ENCODE data around the gene LPP. TPM values are rescaled to one million over a fixed set of nuclear protein-coding genes. Genes with fewer than 3 reads are reported as not detected.
A peak's percentile ranks its signal among the peaks of the same experiment; 100 is the strongest.

Gene LPP
- total and polyA plus RNA-seq, 2 of the 13 experiments (the other 11 are each of a cell fraction or from before 2014, with no cell fraction given) = 19.2 to 29.9 TPM

DNA sequence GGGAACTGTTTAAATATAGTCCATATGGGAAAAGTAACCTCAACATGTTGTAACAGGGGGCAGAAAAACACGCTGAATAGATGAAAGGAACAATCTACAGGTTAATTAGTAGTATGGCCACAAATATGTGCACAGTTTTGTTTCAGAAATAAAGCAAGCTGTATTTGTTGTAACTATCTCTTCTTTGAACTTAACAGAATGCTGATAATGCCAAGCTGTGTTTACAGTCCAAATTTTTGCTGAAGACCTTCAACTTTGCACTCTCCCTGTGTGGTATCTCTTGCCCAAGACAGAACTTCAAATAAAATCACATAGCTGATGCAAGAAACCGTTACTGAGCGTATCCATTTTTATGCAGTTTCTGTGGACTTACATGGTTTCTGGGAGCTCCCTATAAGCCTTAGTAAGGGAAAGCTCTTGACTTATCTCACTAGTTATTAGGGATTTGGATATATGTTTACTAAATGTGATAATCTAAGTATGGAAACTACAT is 592.4 kb downstream of the LPP start (continued):
- TF ChIP-seq THYN1 (CRISPR knock-in tag; IDR thresholded peaks at IDR 0.05; ENCODE audit: borderline replicate concordance, low read depth) (no peak), JUN (CRISPR knock-in tag; IDR thresholded peaks at IDR 0.05) (peak; percentile 78; the same call in 1 of the 2 replicates), ZNF317 (CRISPR knock-in tag; IDR thresholded peaks at IDR 0.05) (peak; percentile 75; the same call in 1 of the 2 replicates), NR2F1 (CRISPR knock-in tag; IDR thresholded peaks at IDR 0.05) (peak; percentile 58 to 95; a peak in 3 of 4 replicates), SP4 (CRISPR knock-in tag; IDR thresholded peaks at IDR 0.05) (no peak), ZNF441 (CRISPR knock-in tag; IDR thresholded peaks at IDR 0.05; ENCODE audit: borderline replicate concordance) (no peak), ZNF383 (CRISPR knock-in tag; IDR thresholded peaks at IDR 0.05; ENCODE audit: borderline replicate concordance) (no peak), DR1 (CRISPR knock-in tag; IDR thresholded peaks at IDR 0.05) (no peak), MXD4 (CRISPR knock-in tag; IDR thresholded peaks at IDR 0.05) (no peak), EZH2 (conservative IDR thresholded peaks at IDR 0.05; ENCODE audit: low read depth, low read length) (no peak), DMTF1 (CRISPR knock-in tag; IDR thresholded peaks at IDR 0.05) (no peak), NCOR1 (IDR thresholded peaks at IDR 0.05; ENCODE audit: borderline replicate concordance, low read length) (peak; percentile 99), U2AF2 (IDR thresholded peaks at IDR 0.05; ENCODE audit: low read depth, low read length) (no peak), KDM3A (CRISPR knock-in tag; IDR thresholded peaks at IDR 0.05; ENCODE audit: low read depth) (peak; percentile 94), SP140L (CRISPR knock-in tag; IDR thresholded peaks at IDR 0.05; ENCODE audit: borderline replicate concordance) (peak; percentile 54; the same call in 1 of the 2 replicates), HNRNPUL1 (IDR thresholded peaks at IDR 0.05; ENCODE audit: low read depth, low read length) (peak; percentile 80), ZNF713 (CRISPR knock-in tag; IDR thresholded peaks at IDR 0.05) (no peak), KDM5B (CRISPR knock-in tag; IDR thresholded peaks at IDR 0.05; ENCODE audit: borderline replicate concordance) (no peak), ZNF639 (CRISPR knock-in tag; conservative IDR thresholded peaks at IDR 0.05) (0 out of 2 replicates have a peak, but pooled peaks have one; percentile 61), ZNF446 (CRISPR knock-in tag; IDR thresholded peaks at IDR 0.05) (no peak), ZNF776 (CRISPR knock-in tag; IDR thresholded peaks at IDR 0.05) (no peak), HOXA3 (CRISPR knock-in tag; IDR thresholded peaks at IDR 0.05) (peak; percentile 89)
- TF ChIP-seq, protein P1, sequence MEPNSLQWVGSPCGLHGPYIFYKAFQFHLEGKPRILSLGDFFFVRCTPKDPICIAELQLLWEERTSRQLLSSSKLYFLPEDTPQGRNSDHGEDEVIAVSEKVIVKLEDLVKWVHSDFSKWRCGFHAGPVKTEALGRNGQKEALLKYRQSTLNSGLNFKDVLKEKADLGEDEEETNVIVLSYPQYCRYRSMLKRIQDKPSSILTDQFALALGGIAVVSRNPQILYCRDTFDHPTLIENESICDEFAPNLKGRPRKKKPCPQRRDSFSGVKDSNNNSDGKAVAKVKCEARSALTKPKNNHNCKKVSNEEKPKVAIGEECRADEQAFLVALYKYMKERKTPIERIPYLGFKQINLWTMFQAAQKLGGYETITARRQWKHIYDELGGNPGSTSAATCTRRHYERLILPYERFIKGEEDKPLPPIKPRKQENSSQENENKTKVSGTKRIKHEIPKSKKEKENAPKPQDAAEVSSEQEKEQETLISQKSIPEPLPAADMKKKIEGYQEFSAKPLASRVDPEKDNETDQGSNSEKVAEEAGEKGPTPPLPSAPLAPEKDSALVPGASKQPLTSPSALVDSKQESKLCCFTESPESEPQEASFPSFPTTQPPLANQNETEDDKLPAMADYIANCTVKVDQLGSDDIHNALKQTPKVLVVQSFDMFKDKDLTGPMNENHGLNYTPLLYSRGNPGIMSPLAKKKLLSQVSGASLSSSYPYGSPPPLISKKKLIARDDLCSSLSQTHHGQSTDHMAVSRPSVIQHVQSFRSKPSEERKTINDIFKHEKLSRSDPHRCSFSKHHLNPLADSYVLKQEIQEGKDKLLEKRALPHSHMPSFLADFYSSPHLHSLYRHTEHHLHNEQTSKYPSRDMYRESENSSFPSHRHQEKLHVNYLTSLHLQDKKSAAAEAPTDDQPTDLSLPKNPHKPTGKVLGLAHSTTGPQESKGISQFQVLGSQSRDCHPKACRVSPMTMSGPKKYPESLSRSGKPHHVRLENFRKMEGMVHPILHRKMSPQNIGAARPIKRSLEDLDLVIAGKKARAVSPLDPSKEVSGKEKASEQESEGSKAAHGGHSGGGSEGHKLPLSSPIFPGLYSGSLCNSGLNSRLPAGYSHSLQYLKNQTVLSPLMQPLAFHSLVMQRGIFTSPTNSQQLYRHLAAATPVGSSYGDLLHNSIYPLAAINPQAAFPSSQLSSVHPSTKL (CRISPR knock-in tag; IDR thresholded peaks at IDR 0.05) = peak; percentile 100
- TF ChIP-seq, protein P2, sequence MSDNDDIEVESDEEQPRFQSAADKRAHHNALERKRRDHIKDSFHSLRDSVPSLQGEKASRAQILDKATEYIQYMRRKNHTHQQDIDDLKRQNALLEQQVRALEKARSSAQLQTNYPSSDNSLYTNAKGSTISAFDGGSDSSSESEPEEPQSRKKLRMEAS (IDR thresholded peaks at IDR 0.05) = peak; percentile 71
